ENCODE results near the gene RASSF10. TPM values are rescaled to one million over a fixed set of nuclear protein-coding genes. Genes with fewer than 3 reads are reported as not detected.

The RASSF10 gene
- total RNA-seq, 1 experiment from 2014 or later: 2.4 TPM

DNA sequence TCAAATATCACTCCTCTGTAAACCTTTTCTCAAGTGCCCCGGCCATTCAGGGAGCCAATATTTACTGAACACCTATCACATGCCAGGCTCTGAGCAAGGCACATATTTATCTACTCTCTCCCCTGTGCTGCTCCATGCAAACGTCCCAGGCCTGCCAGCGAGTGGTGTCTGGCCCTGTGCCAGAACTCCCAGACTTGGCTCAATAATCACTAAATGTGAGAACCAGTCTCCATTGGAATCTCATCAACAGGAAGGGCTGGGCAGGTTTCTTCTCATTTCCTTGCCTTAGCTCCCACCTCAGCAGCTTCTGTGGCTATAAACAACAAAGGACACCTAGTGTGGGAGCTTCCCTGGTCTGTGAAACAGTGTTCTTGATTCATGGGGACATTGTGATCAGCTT is 21.7 kb downstream of the RASSF10 start:
- H3K23me2 ChIP-seq (ENCODE audit: insufficient read length, low read depth, low read length, poor library complexity, severe bottlenecking): no peaks in the 10 kb centered on the region
- H3K27ac ChIP-seq (ENCODE audit: insufficient read length, low read depth, low read length): no peak overlapping the region
- no peaks in the 10 kb centered on the region for H3K27me3 ChIP-seq (ENCODE audit: insufficient read depth, low read length)
- Mint-ChIP-seq H3K36me3 (ENCODE audit: insufficient read depth in 1 of 3, low read depth in 3 of 3) (no peaks in the 10 kb centered on the region), H3K4me1 (no peaks in the 10 kb centered on the region), H3K9me3 (no peaks in the 10 kb centered on the region), H3K4me3 (no peak overlapping the region), H3K27ac (no peak overlapping the region), H3K27me3 (ENCODE audit: low read depth) (peaks cover 6% of the 10 kb centered on the region; the same call in 1 of the 2 replicates)
- H3K4me1 ChIP-seq (ENCODE audit: insufficient read depth, low read length): no peaks in the 10 kb centered on the region
- no peak for DNase-seq
- H4K20me1 ChIP-seq (ENCODE audit: control insufficient read depth, insufficient read depth, insufficient read length): no peaks in the 10 kb centered on the region
- no peak overlapping the region for H3K4ac ChIP-seq (ENCODE audit: low read depth, low read length)
- H4K5ac ChIP-seq (ENCODE audit: insufficient read length, low read depth, low read length): no peak overlapping the region
- no peaks in the 10 kb centered on the region for H3K9me3 ChIP-seq (ENCODE audit: control insufficient read depth, low read depth, low read length)
- no peak overlapping the region for H2AFZ ChIP-seq (ENCODE audit: low read length)
- no peak overlapping the region for H3K14ac ChIP-seq (ENCODE audit: insufficient read depth, low read length)
- H3K9ac ChIP-seq (ENCODE audit: extremely low read depth, insufficient read length, low read length): no peak overlapping the region
- H3K4me2 ChIP-seq (ENCODE audit: insufficient read depth, insufficient read length, low read length): no peak overlapping the region
- no peak overlapping the region for H2AK5ac ChIP-seq (ENCODE audit: insufficient read length, low read length)
- no peak overlapping the region for H3K23ac ChIP-seq (ENCODE audit: insufficient read length, low read depth, low read length)
- H3K79me1 ChIP-seq (ENCODE audit: insufficient read depth, low read depth, low read length, poor library complexity, severe bottlenecking): no peaks in the 10 kb centered on the region
- no peaks in the 10 kb centered on the region for H3K79me2 ChIP-seq (ENCODE audit: insufficient read depth, low read length)
- no peak overlapping the region for H3T11ph ChIP-seq (ENCODE audit: low read length)
- WGBS (ENCODE audit: extremely low coverage, insufficient read length, low lambda C conversion rate): no CpG with 5 or more reads among the region's 3 CpGs
- H2BK120ac ChIP-seq (ENCODE audit: low read depth, low read length, poor library complexity, severe bottlenecking): no peak overlapping the region
- no peak overlapping the region for H2BK5ac ChIP-seq (ENCODE audit: insufficient read length, low read length)
- H3K56ac ChIP-seq (ENCODE audit: insufficient read length, low read depth, low read length): no peak overlapping the region
- no peak overlapping the region for H2BK15ac ChIP-seq (ENCODE audit: low read depth, low read length)
- TF ChIP-seq, protein P1, sequence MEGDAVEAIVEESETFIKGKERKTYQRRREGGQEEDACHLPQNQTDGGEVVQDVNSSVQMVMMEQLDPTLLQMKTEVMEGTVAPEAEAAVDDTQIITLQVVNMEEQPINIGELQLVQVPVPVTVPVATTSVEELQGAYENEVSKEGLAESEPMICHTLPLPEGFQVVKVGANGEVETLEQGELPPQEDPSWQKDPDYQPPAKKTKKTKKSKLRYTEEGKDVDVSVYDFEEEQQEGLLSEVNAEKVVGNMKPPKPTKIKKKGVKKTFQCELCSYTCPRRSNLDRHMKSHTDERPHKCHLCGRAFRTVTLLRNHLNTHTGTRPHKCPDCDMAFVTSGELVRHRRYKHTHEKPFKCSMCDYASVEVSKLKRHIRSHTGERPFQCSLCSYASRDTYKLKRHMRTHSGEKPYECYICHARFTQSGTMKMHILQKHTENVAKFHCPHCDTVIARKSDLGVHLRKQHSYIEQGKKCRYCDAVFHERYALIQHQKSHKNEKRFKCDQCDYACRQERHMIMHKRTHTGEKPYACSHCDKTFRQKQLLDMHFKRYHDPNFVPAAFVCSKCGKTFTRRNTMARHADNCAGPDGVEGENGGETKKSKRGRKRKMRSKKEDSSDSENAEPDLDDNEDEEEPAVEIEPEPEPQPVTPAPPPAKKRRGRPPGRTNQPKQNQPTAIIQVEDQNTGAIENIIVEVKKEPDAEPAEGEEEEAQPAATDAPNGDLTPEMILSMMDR (conservative IDR thresholded peaks at IDR 0.05): no peak
- H4K91ac ChIP-seq (ENCODE audit: insufficient read length, low read depth, low read length): no peak overlapping the region
- H2BK12ac ChIP-seq (ENCODE audit: insufficient read length, low read depth, low read length): no peak overlapping the region
- no peak overlapping the region for H2BK20ac ChIP-seq (ENCODE audit: low read depth, low read length, poor library complexity, severe bottlenecking)
- H3K18ac ChIP-seq (ENCODE audit: insufficient read length, low read depth, low read length): no peak overlapping the region
- H4K8ac ChIP-seq (replicated peaks; ENCODE audit: insufficient read length, low read depth, low read length): no peak overlapping the region

Data from H9 (cell line).